GM21723 (cell line): ENCODE data around the gene ADAMTS2.

Experiments
- ATAC-seq: cut with Tn5 transposase; IDR thresholded peaks from one replicate; pipeline ENCODE4 v1.9.1; 2021; ENCODE audit warnings: mild to moderate bottlenecking, moderate library complexity; ENCODE audit not compliant: unreplicated experiment

ADAMTS2 gene

DNA sequence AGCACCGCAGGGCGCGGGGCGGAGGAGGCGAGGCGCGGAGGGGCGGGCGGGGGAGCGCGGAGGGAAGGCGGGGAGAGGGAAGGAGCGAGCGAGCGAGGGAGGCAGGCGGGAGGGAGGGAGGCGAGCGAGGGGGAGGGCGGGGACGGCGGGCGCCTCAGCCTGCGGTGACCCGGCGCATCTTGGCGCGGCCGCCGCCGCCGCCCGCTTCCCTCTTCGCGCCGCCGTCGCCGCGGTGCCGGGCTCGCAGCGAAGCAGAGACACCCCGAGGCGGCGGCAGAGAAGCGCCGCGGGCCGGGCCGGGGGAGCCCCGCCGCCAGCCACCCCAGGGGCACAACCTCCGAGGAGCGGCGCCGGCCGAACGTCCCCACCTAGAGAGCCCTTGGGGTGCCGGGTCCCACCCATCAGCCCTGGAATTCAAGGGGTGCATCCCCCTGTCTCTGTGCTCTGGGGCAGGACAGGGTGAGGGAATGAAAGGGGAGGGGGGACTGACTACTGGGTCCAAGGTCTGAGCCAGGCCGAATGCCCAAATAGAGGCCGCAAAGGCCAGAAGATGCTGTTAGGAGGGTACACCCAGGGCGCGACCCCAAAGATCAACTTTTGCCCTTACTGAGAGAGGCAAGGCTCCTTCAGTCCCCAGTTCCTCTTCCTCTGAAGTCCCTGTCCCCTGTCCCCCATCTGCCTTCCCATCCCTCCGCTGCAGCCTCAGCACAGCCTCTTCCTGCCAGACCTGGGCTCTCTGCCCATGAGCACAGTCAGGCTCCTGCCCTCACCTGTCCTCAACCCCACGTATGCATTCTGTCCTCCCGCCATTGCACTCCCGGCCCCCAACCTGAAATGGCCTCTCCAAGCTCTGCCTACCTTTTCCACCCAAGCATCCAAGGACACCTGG lies at the start of gene ADAMTS2:
Gene ADAMTS2 (minus strand): TSS at position 29 of the 889 bp plus-strand sequence. CDS start 133 bp downstream, outside the sequence.
- no peak for ATAC-seq

DNA sequence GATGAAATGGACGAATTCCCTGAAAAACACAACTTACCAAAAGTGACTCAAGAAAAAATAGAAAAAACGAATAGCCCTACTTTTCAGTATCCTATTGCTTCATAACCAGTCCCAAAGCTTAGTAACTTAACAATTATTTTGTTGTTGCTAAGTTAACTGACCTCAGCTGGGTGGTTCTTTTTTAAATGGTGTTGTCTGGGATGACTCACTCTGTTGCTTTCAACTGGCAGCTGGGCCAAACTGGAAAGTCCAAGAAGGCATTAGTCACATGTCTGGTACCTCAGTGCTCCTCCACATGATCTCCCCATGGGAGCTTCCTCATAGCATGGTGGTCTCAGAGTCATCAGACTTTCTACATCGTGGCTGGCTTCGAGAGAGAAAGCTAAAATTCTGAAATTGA lies 47.8 kb upstream of the ADAMTS2 start:
- ATAC-seq, result no peak

DNA sequence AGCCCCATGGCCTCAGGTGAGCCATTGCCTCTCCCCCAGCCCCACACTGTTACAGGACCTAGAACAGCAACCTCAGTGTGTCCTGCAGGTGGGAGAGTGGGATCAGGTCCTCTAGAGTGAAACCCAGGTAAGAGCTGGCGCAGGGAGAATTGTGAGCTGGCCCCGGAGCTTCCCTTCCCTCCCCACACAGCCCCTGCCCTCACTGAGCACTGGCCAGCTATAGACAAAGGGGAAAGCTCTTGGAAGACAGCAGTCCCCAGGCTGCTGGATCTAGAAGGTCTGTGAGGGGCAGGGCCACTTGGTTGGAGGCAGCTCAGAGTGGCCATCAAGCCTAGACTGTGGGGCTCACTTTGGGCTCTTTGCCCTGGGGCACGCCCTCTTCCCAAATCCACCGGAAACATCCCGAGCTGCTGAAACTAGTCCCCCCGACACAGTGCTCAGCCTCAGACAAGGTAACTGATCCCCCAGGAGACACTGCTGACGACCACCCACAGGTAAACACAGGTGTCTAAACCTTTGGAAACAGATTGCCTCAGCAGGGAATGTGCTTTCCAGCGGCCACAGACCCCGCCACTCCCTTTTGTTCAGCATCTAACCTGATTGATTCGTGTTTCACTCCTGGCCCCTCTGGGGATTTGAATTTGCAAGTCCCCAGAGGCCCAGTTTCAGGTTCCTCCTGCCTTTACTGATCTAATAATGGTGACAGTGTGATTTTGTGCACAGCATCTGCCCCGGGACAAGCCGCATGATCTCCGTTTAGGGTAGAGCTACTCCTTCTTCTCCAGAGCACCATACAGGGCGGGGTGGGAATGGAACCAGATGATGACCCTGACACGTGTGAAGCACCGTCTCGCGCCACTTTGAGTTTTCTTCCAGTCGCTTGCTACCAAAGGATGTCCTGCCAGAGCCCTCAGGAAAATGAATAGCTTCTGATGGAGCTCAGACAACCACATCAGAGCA lies 42.2 kb upstream of the ADAMTS2 start:
- ATAC-seq, result no peak

DNA sequence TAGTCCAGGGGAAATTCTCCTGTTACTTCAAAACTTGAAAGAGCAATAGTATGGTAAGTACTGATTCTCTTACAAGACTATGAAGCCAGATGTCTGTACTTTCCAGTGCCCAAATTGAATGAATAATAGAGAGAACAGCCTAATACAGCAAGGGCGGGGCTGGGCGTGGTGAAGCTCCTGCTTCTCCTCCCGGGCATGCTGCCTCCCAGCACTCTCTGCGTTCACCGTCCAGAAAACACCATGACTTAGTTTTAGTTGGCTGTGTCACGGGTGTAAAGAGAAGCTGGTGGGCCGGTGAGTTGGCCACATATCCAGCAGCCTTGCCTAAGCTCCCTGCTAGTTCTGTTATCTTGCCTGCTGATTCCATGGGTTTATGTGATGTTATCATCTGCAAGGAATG lies 40.7 kb upstream of the ADAMTS2 start:
- no peak for ATAC-seq

DNA sequence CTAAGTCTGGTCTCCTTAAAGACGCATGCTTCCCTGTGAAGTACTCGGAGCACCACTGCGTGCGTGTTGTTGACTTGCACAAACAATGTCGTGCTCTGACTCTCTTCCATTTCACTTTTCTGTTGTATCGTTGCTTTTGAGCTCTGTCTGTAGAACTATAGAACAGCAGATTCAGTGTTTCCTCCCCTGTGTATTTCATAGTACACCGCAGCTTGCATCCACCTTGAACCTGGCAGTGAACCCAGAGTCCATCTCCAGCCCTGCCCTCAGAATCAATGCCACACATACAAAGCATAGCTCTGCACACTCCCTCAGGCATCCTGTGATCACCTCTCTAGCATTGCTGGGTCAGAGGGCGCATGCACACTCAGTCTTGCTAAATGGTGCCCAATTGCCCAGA lies 37.2 kb upstream of the ADAMTS2 start:
- ATAC-seq, result no peak

DNA sequence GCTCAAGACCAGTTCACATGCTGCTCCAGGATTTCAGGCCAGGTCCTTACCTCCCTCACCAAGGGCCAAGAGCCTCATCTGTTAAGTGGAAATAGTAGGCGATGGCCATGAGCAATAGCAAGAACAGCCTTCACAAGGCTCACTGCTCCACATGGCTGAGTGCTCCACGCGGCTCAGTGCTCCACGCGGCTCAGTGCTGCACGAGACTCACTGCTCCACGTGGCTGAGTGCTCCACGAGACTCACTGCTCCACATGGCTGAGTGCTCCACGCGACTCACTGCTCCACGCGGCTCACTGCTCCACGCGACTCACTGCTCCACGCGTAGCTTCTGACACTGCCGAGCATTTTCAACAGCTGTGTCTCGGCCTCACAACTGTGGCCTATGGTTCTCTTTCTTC lies 36.4 kb upstream of the ADAMTS2 start:
- no peak for ATAC-seq

DNA sequence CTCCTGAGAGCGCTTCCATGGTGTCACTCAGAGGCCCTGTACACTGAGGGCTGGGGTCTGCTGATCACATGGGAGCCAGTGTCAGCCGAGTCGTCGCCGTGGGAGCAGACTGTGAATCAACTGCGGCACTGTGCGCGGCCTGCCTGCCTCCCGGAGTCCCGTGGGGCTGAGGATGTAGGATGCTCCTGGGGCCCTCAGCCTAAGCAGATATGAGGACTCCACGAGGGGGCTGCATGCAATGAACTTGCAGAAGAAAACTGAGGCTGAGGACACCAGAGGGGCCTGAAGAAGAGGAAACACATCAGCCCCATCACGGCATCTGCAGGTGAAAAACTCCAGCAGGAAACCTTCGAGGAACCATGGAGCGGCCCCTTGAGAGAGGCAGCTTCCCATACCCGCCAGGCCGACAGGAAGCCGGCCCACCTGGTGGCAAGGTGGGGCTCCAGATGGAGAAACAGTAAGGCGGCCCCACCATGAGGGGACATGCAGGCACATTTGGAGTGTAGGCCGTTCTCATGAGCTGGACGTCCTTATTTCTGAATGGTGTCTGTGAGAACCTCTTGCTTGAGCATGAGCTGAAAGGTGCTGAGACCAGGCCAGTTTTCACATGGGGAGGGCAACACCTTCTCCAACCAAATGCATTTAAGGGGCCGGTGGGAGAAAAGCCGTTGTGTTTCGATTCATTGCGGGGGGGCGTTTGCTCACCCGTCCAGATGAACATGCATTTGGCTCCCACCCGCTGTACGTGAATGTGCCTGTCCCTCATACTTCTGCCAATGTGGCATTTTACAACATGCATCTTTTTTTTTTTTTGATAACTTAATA lies 35.2 kb upstream of the ADAMTS2 start:
- no peak for ATAC-seq

DNA sequence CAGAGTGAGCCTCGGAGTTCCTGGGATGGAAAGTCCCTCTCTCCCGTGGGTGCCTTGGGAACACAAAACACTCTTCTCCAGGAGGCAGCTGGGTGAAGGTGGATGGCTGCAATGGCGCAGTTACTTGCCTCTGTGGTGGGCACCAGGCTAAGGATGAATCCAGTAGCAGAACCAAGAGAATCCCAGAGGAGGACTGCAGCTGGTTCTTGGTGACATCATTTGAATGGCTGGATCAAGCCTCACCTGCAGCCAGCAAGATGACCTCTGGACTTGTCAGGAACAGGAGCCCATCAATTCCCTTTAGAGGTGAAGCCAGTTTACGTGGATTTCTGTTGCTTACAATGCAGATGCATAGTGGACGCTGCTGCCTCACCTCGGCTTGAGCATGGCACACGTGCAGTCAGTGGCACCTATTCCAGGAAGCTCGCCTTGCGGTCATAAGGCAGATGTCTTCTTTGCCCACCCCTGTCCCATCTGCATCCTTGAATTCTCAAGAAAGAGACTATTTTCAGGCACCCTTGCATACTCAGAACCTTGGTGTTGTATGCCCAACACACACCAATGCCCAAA lies 34.1 kb upstream of the ADAMTS2 start:
- ATAC-seq, result no peak

DNA sequence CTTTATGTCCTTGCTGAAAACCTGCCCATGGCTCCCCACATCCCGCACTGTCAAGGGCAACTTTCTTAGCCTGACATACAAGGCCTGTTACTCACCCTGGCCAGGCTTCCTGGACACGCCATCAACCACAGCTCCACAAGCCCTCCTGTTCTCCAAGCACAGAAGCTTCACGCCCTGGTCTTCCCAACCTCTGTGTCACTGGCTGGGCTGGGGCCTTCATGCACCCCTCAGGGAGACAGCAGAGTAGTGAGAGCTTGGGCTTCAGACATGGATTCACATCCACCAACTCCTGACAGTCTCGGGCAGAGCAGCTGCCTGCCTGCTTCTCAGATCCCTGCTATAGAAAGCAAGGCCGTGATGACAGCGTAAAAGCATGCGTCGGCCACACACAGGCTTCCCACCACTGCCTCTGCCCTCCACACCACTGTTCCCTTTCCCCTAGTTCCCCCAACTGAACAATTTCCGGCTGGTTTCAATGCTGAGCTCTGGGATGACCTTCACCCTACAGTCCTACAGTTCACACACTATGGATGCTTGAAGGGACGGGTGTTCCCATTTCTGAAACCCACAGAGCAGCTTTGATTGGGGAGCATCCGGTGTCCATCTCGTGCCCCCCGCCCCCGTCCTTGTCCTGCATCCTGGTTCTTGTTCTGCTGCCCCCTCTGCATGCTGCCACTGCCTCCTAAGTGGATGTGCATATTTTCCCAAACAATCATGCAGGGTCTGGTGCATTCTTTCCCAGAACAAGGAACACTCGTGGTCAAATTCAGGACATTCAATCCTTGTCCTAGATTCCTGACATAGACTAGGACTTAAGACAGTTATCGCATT lies 33.4 kb upstream of the ADAMTS2 start:
- ATAC-seq, result no peak

DNA sequence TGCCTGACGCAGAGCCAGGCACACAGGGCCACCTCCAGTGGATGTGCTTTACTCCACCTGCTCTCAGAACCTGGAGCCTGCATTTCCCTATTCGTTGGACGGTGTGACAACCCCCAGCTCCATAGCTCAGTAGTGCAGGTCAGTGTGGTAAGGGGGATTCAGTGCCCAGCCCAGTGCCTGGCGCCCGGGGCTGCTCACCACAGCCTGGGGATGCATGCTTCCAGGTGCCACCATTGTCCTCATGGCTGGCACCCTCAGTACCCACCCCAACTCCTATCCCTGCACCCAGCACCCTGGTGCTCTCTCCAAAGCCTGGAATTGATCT lies 32.8 kb upstream of the ADAMTS2 start:
- ATAC-seq, result no peak

DNA sequence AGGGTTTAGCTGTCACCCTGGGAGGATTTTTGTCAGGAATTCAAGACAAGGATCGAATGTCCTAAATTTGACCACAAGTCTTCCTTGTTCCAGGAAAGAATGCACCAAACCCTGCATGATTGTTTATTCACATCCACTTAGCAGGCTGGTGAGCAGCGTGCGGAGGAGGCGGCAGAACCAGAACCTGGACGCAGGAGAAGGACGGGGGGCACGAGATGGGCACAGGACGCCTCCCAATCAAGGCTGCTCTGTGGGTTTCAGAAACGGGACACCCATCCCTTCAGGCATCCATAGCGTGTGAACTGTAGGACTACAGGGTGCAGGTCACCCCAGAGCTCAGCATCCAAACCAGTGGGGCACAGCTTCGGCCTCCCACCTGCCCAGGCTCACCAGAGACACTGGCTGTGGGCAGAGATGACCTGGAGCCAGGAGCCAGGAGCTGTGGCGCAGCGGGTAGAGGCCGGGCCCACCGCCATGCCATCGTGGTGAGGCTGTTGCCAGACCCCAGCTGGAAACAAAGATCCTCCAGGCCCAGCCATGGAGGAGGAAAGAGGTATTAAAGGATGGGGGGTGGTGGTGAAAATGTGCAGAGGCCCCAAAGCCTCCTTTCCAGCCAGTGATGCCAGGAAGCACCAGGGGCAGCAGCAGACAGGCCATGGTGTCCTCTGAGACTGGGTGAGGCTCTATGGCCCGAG lies 32.3 kb upstream of the ADAMTS2 start:
- no peak for ATAC-seq

DNA sequence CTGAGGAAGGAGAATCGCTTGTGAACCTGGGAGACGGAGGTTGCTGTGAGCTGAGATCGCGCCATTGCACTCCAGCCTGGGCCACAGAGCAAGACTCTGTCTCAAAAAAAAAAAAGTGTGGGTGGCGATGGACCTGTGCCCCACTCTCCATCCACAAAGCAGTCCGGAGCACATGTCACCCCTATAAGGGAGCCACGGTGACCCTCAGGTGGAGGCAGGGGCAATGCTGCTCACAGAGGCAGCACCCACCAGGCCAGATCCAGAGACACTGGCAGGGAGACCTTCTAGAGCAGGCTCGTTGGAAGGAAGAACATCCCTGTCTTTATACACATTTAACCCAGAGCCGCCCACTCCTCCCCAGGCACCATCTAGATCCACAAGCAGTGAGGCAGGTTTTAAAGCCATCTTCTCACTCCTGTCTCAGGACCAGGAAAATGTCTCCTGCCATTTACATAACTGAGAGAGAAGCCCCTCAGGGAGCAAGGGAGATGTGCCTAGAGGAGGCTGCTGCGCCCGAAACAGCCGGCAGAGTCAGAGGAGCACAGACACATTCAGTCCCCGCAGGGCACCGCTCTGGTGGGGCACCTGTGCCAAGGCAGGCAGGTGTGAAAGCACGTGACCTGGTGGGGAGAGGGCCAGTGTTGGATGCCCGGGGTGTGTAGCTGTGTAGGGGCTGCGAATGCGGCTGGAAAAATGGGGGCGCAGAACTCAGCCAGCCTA lies 31.6 kb upstream of the ADAMTS2 start:
- no peak for ATAC-seq

DNA sequence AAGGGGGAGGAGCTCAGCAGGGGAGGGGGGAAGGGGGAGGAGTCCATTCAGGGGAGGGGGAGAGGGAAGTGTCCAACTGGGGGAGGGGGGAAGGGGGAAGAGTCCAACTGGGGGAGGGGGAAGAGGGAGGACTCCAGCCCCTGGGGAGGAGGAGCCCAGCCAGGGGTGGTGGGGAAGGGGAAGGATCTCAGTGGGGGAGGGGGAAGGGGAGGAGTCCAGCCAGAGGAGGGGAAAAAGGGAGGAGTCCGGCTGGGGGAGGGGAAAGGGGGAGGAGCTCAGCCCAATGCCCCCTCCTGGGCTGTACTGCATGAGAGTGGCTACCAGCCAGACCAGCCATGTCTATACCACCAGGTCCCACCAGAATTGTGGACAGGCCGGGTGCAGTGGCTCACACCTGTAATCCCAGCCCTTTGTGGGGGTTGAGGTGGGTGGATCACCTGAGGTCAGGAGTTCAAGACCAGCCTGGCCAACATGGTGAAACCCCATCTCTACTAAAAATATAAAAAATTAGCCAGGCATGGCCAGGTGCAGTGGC lies 30.6 kb upstream of the ADAMTS2 start:
- no peak for ATAC-seq

DNA sequence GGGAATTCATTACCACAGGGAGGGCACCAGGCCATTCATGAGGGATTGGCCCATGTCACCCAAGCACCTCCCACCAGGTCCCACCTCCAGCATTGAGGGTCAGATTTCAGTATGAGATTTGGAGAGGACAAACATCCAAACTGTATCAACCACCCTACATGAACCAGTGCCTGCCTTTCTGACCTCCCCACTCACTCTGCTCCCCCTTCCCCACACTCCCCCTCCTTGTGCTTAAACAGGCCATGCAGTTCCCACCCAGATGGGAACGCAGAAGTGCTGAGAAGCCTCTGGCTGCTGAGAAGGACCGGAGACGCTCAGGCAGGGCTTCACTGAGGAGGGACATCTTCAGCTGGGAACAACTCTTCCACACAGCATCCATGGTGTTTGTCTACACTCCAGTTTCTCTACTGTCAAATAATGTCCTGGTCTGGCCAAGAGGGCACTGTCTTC lies 30.0 kb upstream of the ADAMTS2 start:
- ATAC-seq, result no peak

DNA sequence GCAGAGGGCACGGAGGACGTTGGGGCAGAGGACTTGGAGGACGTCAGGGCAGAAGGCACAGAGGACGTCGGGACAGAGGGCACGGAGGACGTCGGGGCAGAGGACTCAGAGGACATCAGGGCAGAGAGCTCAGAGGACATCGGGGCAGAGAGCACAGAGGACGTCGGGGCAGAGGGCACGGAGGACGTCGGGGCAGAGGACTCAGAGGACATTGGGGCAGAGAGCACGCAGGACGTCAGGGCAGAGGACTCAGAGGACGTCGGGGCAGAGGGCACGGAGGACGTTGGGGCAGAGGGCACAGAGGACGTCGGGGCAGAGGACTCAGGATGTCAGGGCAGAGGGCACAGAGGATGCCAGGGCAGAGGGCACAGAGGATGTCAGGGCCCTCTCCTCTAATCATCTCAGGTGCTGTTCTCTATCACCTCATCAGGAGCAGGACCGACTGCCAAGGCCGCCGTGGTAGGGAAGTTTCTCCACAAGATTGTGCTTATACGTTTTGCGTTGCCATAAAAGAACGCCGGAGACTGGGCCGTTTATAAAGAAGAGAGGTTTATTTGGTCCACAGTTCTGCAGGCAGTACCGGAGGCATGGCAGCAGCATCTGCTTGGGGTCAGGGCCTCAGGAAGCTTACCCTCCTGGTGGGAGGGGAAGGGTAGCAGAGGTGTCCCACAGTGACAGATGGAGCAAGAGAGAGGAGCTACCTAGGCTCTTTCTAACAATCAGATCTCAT lies 29.4 kb upstream of the ADAMTS2 start:
- ATAC-seq, result no peak

DNA sequence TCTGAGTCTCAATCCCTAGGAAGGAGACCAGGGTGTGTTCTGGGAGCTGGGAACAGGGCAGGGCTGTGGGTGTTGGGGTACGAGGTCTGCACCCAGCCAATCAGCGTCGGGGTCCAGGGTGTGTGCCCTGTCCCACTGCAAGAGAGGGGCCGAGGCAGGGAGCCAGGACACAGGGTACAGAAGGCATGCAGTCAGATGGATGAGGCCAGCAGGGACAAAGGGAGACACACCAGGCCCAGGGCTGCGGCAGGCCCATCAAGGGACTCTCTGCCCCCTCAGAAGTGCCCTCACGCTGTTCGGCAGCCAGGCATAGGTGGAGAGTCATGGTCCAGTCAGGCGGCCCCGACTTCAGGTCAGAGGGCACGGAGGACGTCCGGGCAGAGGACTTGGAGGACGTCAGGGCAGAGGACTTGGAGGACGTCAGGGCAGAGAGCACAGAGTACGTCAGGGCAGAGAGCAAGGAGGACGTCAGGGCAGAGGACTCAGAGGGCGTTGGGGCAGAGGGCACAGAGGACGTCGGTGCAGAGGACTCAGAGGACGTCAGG lies 28.8 kb upstream of the ADAMTS2 start:
- ATAC-seq, result no peak
